Astrocyte of the cerebellum (primary cell): ENCODE results near the gene TPST1.
"Not testable (repeated sequence)": the region's sequence is repeated elsewhere in the genome, so short reads cannot be mapped to it uniquely, and the experiment has no call there.

ENCODE experiments used
- DNase-seq: peaks from one replicate; pipeline ENCODE4 v3.0.0-alpha.2; 2011; ENCODE audit warnings: low read depth
- H3K4me3 ChIP-seq: 2 replicates; pipeline ENCODE4 v1.5.1; 2011; ENCODE audit warnings: mild to moderate bottlenecking, low read depth, low read length, moderate library complexity
- in situ Hi-C: cut with HindIII; loops from 2 replicates; pipeline ENCODE4 v1.10.0; 2017; ENCODE audit warnings: low sequenced_read_pairs
- TF ChIP-seq, protein P1 (sequence below): IDR thresholded peaks from 2 replicates; pipeline ENCODE4 v1.5.1; 2012; ENCODE audit warnings: low read length, low read depth, moderate library complexity, mild to moderate bottlenecking; ENCODE audit errors: missing control alignments

Gene TPST1

DNA sequence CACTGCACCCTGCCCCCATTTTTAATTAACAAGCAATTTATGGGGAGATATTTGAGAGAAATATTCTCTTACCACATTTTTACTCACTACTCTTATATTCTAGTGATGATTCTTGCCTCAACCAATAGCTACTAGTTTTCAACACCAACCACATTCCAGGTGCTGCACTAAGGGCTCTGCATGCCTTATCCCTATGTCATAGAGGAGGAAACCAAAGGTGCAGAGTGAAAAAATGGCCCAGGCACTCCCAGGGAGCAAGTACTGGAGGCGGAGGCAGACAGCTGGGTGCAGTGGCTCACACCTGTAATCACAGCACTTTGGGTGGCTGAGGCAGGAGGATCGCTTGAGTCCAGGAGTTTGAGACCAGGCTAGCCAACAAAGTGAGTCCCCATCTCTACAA is 35.5 kb upstream of the TPST1 start:
- in situ Hi-C loops, result no loop called here
- no peak for DNase-seq
- TF ChIP-seq, protein P1, sequence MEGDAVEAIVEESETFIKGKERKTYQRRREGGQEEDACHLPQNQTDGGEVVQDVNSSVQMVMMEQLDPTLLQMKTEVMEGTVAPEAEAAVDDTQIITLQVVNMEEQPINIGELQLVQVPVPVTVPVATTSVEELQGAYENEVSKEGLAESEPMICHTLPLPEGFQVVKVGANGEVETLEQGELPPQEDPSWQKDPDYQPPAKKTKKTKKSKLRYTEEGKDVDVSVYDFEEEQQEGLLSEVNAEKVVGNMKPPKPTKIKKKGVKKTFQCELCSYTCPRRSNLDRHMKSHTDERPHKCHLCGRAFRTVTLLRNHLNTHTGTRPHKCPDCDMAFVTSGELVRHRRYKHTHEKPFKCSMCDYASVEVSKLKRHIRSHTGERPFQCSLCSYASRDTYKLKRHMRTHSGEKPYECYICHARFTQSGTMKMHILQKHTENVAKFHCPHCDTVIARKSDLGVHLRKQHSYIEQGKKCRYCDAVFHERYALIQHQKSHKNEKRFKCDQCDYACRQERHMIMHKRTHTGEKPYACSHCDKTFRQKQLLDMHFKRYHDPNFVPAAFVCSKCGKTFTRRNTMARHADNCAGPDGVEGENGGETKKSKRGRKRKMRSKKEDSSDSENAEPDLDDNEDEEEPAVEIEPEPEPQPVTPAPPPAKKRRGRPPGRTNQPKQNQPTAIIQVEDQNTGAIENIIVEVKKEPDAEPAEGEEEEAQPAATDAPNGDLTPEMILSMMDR, result no peak
- no peak overlapping the region for H3K4me3 ChIP-seq

DNA sequence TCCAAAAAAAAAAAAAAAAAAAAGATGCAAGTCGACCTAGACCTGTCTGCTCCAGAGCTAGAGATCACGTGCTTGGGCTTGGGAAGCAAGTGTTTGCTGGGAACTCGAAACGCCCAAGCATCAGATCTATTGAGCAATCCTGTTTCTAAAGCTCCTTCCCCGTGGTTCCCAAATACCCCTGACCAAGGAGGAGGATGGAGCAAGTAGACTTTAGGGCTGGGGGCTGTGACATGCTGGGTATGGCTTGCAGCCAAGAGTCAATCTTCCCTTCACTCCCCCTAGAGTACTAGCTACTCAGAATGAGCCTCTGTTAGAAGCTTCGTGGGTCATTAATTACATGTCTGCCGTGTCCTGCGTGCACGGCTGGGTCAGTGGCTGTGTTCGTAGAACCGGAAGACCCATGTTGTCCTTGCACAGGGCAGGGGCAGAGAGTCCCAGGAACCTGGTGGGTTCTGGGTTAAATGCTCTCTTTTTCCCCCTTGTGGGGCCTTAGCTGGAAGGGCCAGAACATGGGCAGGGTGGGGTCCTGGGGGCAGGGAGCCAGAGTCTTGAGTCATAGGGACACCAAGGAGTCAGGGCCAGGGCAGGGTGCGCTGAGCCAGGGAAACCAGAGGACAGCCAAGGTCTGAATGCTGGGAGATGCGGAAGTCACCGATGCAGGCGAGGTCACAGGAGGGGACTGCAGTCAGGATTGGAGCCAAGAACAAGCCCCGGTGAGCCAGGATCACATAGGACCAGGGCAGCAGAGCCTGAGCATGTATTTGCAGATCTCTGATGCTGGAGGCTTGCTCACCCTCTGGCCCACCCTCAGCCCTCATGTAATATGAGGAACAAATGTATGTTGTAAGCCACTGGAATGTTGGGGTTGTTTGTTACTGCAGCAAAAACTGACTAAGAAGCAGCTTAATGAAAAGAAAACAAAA is 34.6 kb upstream of the TPST1 start:
- no peak for DNase-seq
- in situ Hi-C loops, result no loop called here
- no peak overlapping the region for H3K4me3 ChIP-seq
- TF ChIP-seq, protein P1, result no peak

DNA sequence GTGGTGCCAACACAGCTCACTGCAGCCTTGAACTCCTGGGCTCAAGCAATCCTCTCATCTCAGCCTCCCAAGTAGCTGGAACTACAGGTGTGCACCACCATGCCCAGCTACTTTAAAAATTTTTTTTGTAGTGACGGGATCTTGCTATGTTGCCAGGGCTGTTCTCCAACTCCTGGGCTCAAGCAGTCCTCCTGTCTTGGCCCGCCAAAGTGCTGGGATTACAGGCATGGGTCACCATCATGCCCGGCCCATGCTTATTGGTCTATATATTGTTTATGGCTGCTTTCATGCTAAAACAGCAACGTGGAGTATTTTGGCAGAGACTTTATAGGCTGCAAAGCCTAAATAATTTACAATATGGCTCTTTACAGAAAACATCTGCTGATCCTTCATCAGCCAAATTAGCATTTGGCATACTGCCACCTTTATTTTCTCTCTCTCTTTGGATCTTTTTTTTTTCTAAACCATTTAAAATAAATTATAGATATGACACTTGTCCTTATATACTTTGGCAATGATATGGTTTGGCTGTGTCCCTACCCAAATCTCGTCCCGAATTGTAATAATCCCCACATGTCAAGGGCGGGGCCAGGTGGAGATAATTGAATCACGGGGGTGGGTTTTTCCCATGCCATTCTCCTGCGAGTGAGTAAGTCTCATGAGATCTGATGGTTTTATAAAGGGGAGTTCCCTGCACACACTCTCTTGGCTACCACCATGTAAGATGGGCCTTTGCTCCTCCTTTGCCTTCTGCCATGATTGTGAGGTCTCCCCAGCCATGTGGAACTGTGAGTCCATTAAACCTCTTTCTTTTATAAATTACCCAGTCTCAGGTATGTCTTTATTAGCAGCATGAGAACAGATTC is 32.4 kb upstream of the TPST1 start:
- DNase-seq, in situ Hi-C loops, H3K4me3 ChIP-seq: not testable (repeated sequence)

DNA sequence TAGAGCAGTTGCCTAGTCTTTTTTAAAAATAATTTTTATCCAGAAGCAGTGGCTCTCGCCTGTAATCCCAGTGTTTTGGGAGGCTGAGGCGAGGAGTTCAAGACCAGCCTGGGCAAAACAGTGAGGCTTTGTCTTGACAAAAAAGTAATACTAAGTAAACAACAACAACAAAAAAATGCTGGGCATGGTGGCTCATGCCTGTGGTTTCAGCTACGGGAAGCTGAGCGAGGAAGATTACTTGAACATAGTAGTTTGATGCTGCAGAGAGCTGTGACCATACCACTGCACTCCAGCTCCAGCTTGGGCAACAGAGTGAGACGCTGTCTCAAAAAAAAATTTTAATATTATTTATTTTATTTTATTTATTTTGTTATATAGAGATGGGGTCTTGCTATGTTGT is 31.3 kb upstream of the TPST1 start:
- TF ChIP-seq, protein P1, result no peak
- no peak for DNase-seq
- H3K4me3 ChIP-seq, result no peak overlapping the region
- in situ Hi-C loops, result no loop called here

DNA sequence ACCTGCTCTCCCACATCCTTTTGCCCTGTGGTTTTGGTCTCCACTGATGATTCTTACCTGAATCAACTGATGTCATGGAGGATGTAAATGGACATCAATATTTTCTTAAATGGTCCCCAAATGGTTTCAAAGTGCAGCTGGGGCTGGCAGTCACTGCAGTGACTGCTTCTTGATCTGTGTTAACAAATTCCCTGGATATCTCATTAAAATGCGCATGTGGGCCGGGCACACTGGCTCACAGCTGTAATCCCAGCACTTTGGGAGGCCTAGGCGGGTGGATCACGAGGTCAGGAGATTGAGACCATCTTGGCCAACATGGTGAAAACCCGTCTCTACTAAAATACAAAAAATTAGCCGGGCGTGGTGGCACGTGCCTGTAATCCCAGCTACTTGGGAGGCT is 30.1 kb upstream of the TPST1 start:
- H3K4me3 ChIP-seq, in situ Hi-C loops, DNase-seq: not testable (repeated sequence)

DNA sequence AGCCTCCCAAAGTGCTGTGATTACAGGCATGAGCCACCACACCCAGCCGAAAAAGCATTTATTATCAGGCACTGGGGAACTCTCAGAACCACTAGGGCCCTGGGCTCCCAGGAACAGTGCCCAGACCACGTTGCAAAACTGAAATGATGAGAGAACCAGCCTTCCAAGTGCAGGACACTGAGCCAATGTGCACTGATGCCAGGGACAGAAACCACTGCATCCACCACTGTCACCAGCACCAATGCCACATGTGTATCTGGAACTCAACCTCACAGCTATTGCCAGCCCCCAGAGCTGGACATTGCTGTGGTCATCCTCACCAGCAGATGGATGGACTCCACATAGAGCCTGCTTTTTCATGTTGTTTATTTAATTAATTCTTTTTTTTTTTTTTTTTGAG is 28.2 kb upstream of the TPST1 start:
- no peak overlapping the region for H3K4me3 ChIP-seq
- TF ChIP-seq, protein P1, result no peak
- DNase-seq, result no peak
- in situ Hi-C loops, result no loop called here

DNA sequence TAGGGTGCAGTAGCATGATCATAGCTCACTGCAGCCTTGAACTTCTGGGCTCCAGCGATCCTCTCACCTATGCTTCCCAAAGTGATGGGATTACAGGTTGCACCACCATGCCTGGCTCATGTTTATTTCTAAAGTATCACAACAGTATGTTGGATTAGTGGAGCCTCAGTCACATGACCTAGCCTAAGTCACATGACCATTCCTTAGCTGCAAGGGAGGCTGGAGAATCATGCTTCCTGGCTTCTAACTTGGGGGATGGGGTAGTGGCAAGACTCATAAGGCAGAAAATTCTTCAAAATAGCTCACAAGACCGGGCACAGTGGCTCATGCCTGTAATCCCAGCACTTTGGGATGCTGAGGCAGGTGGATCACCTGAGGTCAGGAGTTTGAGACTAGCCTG is 26.9 kb upstream of the TPST1 start:
- TF ChIP-seq, protein P1, result no peak
- DNase-seq, result no peak
- in situ Hi-C loops, result no loop called here
- H3K4me3 ChIP-seq, result no peak overlapping the region
